ENCODE measurements around the gene YBX3. TPM values are rescaled to one million over a fixed set of nuclear protein-coding genes. Genes with fewer than 3 reads are reported as not detected.
"Not testable (repeated sequence)": the region's sequence is repeated elsewhere in the genome, so short reads cannot be mapped to it uniquely, and the experiment has no call there.

The YBX3 gene
- polyA plus RNA-seq, 1 experiment: 142 TPM

DNA sequence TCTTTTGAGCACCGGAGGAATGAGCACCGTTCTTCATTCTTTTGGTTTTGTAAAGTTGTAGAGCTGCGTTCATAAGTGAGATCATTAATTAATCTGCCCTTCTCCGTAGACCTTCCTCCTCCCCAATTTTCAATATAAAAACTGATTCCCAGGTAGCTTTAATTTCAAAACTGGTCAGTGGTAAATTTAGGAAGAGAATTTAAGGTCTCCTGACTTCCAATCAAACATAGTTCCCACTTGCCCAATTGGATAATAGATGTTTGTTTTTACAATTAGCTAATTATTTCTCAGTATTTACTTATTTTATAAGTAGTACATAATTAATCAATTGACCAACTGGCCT is 27.2 kb upstream of the YBX3 start:
- CTCF ChIA-PET: interaction anchor here (0.6 to 2.2 kb wide), 36 partner anchors 8 to 1263 kb away, joined by 3 to 15 read pairs (median 5); partner anchors contain the start of gene YBX3
- Histone ChIP-seq H3K4me3 (ENCODE audit: low read depth, low read length) (no peak overlapping the region), H3K27me3 (ENCODE audit: control insufficient read depth, insufficient read depth, low read length) (no peaks in the 10 kb centered on the region; the same call in 1 of the 2 replicates), H3K36me3 (ENCODE audit: control insufficient read depth, insufficient read depth, low read length) (no peaks in the 10 kb centered on the region)
- POLR2A ChIA-PET: interaction anchor here (0.6 kb wide), 1 partner anchor 1975 kb away, joined by 4 read pairs; no protein-coding TSS in a partner anchor
- TF ChIP-seq, protein P1, sequence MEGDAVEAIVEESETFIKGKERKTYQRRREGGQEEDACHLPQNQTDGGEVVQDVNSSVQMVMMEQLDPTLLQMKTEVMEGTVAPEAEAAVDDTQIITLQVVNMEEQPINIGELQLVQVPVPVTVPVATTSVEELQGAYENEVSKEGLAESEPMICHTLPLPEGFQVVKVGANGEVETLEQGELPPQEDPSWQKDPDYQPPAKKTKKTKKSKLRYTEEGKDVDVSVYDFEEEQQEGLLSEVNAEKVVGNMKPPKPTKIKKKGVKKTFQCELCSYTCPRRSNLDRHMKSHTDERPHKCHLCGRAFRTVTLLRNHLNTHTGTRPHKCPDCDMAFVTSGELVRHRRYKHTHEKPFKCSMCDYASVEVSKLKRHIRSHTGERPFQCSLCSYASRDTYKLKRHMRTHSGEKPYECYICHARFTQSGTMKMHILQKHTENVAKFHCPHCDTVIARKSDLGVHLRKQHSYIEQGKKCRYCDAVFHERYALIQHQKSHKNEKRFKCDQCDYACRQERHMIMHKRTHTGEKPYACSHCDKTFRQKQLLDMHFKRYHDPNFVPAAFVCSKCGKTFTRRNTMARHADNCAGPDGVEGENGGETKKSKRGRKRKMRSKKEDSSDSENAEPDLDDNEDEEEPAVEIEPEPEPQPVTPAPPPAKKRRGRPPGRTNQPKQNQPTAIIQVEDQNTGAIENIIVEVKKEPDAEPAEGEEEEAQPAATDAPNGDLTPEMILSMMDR (IDR thresholded peaks at IDR 0.05; ENCODE audit: insufficient read depth, low read depth, low read length): no peak; the same call in 1 of the 2 replicates
- no peak for DNase-seq (ENCODE audit: low read depth)

DNA sequence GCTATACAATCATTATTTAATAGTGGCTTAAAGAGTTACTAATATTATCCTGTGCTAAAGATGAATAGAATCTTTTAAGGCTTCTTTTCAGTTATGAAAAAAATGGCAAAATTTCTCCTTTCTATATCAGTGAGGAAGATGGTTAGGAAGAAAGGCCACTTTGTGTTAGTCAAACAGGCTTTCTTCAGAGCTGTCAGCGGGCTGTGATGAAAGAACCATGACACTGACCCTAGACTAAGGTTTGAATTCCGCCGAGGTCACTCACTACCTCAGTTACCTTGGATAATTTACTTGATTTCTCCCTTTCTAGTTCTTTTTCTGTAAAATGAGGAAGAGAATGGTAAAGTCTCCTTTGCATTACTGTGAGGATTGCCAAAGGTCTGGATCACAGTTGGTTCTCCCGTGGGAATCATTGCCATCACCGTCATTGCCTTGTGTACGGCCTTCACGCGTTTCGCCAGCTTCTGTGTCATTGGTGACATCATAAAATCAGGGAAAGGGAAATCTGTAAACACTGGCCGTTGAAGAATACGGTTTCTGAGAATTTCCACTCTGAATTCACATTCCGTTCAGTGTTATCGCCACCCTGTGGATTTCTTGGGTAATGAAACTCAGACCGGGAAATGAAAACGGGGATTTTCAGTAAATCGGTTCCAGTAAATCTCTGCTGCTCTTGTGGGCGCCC is 26.7 kb upstream of the YBX3 start:
- TF ChIP-seq, protein P1 (IDR thresholded peaks at IDR 0.05; ENCODE audit: insufficient read depth, low read depth, low read length): peak; percentile 86; the same call in 1 of the 2 replicates
- POLR2A ChIA-PET: no interaction called here
- peak; percentile 74 for DNase-seq (ENCODE audit: low read depth)
- peak overlapping the region; percentile 22 for H3K4me3 ChIP-seq (ENCODE audit: low read depth, low read length)
- H3K27me3 ChIP-seq (ENCODE audit: control insufficient read depth, insufficient read depth, low read length): no peaks in the 10 kb centered on the region; the same call in 1 of the 2 replicates
- CTCF ChIA-PET: interaction anchor here (0.6 to 2.2 kb wide), 39 partner anchors 8 to 1263 kb away, joined by 3 to 15 read pairs (median 5); partner anchors contain the start of gene YBX3
- no peaks in the 10 kb centered on the region for H3K36me3 ChIP-seq (ENCODE audit: control insufficient read depth, insufficient read depth, low read length)

DNA sequence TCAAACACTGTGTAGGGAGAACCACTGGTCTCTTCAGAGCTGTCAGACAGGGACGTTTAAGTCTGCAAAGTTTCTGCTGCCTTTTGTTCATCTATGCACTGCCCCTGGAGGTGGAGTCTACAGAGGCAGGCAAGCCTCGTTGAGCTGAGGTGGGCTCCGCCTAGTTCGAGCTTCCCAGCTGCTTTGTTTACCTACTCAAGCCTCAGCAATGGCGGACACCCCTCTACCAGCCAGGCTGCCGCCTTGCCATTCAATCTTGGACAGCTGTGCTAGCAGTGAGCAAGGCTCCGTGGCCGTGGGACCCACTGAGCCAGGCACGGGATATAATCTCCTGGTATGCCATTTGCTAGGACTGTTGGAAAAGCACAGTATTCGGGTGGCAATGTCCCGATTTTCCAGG is 24.6 kb upstream of the YBX3 start:
- ChIA-PET CTCF (no interaction called here), POLR2A (no interaction called here)
- no peak for DNase-seq (ENCODE audit: low read depth)
- Histone ChIP-seq H3K4me3 (ENCODE audit: low read depth, low read length) (no peak overlapping the region), H3K36me3 (ENCODE audit: control insufficient read depth, insufficient read depth, low read length) (no peaks in the 10 kb centered on the region), H3K27me3 (ENCODE audit: control insufficient read depth, insufficient read depth, low read length) (peaks cover 2% of the 10 kb centered on the region; the same call in 1 of the 2 replicates)
- TF ChIP-seq, protein P1 (IDR thresholded peaks at IDR 0.05; ENCODE audit: insufficient read depth, low read depth, low read length): no peak

DNA sequence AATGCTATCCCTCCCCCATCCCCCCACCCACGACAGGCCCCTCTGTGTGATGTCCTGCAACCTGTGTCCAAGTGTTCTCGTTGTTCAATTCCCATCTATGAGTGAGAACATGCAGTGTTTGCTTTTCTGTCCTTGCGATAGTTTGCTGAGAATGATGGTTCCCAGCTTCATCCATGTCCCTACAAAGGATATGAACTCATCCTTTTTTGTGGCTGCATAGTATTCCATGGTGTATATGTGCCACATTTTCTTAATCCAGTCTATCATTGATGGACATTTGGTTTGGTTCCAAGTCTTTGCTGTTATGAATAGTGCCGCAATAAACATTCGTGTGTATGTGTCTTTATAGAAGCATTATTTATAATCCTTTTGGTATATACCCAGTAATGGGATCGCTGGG is 20.3 kb upstream of the YBX3 start:
- DNase-seq (ENCODE audit: low read depth); H3K36me3 ChIP-seq (ENCODE audit: control insufficient read depth, insufficient read depth, low read length); POLR2A ChIA-PET; H3K4me3 ChIP-seq (ENCODE audit: low read depth, low read length); H3K27me3 ChIP-seq (ENCODE audit: control insufficient read depth, insufficient read depth, low read length): not testable (repeated sequence)
- CTCF ChIA-PET: interaction anchor here (1.1 kb wide), 1 partner anchor 9 kb away, joined by 4 read pairs; no protein-coding TSS in a partner anchor

DNA sequence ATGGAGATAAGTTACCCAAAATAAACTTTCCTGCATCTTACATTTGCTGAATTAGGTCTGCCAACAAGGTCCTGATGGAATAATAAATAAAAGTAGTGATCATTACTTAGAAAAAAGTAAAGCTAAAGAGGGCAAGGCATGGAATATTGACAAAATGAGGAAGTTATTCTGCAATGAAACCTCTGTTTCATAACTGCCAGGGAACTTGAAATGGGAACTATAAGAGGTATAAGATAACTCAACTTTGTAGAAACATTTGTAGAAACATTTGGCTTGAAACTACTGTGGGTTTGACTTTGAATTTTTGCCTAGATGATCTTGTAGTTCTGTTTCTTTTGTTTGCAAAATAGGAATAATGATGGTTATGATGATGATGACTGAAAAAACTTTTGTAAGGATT is 18.7 kb upstream of the YBX3 start:
- ChIA-PET POLR2A (no interaction called here), CTCF (interaction anchor here (3.1 kb wide), 1 partner anchor 8 kb away, joined by 15 read pairs; no protein-coding TSS in a partner anchor)
- no peak for DNase-seq (ENCODE audit: low read depth)
- H3K36me3 ChIP-seq (ENCODE audit: control insufficient read depth, insufficient read depth, low read length): no peaks in the 10 kb centered on the region
- peaks cover 2% of the 10 kb centered on the region; the same call in 1 of the 2 replicates for H3K27me3 ChIP-seq (ENCODE audit: control insufficient read depth, insufficient read depth, low read length)
- no peak overlapping the region for H3K4me3 ChIP-seq (ENCODE audit: low read depth, low read length)
- TF ChIP-seq, protein P1 (IDR thresholded peaks at IDR 0.05; ENCODE audit: insufficient read depth, low read depth, low read length): no peak
